Stimulated activated CD4-positive, alpha-beta T cell treated with anti-CD3 and anti-CD28 coated beads, TNF-alpha, amount 100 ng/mL, for 1 hour (primary cell): ENCODE results near the gene STRBP.
"Not testable (repeated sequence)": the region's sequence is repeated elsewhere in the genome, so short reads cannot be mapped to it uniquely, and the experiment has no call there.

Experiments used
- DNase-seq, 3 donors: peaks; one replicate each; pipeline ENCODE4 v3.0.0-alpha.2; 2020; ENCODE audit warnings: low read depth in 3 of 3, low spot score in 1 of 3

The STRBP gene

DNA sequence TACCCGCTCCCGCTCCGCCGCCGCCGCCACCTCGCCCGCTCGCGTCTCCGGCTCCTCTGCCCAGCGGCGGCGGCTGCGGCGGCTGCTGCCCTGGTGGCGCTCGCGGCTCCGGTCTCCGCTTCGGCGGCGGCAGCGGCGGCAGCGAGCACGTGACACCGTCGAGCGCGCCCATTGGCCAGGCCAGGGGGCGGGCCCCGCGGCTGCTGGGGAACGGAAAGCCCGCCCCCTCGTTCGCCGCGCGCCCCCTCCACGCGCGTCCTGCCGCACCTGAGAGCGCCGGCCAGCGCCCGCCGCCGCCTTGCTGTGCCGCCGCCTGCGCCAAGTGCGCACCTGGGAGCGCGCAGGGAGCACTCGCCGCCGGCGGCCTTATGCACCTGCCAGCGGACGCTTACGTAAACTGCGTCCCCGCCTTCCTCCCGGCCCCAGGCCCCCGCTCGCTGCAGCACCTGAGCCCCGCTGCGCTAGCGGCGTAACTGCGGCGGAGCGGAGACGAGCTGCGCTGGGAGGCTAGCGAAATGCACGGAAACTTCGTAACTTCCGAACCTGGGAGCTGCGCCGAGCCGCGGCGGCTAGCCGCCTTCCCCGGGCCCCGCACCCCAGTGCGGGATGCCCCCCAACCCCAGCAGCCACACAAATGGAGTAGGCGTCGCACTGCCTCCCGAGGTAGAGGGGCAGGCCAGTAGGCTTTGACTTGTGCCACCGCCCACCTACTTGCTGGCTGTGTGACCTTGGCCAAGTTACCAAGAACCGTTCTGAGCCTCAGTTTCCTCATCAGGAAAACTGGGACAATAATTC is at the start of gene STRBP:
Gene STRBP, minus strand, starts transcription at position 122 of the 795 bp plus-strand sequence. CDS start 84,452 bp downstream, outside the sequence.
- peak; percentile 80 to 88 (median 88) for DNase-seq

DNA sequence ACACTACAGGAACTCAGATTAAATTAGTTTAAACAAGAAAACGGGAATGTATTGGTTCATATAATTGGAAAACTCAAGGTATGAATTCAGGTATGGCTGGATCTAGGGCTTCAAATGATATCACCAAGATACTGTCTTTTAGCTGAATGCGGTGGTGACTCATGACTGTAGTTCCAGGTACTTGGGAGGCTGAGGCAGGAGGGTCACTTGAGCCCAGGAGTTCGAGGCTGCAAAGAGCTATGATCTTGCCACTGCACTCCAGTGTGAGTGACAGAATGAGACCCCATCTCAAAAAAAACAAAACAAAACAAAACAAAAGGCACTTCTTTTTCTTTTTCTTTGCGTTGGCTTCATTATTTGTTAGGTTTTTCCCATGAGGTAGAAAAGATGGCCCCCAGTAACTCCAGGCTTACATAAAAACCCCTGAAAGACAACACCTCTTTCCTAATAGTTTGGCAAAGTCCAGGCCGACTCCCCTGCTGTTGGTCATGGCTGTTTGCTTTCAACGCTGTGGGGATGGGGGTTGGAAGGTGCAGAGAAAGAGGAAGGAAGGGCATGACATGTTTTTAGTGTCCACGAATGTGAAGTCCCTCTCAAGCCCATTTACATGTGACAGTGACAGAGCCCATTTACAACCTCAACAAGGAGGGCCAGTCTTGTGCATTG is 47.8 kb upstream of the STRBP start:
- DNase-seq: no peak

DNA sequence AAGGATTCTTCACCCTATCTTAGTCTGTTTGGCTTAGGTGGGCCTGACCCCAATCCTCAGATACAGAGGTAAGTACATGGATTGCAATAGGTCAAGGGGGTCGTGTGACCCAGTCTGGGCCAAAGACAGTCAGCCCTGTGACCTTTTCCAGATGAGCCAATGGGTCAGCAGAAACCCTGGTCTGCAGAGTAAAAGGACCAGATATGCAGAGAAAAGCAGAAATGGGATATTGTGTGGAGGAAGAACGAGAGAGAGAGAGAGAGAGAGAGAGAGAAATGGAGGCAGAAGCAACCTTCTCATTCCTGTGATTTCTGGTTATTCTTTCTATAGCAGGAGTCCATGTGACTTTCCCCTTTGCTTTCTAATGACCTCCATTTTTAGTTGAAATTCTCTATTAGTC is 47.2 kb upstream of the STRBP start:
- no peak for DNase-seq

DNA sequence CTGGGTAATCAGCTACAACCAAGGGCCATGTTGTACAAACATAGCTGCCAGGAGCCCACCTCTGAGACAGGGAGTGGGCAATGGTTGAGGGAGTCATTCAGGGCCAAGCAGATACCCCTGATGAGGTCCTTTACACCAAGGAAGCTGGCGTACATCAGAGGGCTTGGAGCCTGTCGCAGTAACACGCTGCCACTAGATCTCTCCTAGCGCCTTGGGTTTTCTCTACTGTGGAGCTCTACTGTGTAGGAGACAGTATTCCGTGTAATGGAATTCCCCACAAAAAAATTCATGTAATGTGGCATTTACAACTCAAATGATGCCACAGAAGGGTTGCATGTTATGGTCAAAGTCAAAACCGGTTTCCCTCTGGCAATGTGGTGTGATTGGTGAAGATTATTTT is 46.2 kb upstream of the STRBP start:
- DNase-seq: no peak

DNA sequence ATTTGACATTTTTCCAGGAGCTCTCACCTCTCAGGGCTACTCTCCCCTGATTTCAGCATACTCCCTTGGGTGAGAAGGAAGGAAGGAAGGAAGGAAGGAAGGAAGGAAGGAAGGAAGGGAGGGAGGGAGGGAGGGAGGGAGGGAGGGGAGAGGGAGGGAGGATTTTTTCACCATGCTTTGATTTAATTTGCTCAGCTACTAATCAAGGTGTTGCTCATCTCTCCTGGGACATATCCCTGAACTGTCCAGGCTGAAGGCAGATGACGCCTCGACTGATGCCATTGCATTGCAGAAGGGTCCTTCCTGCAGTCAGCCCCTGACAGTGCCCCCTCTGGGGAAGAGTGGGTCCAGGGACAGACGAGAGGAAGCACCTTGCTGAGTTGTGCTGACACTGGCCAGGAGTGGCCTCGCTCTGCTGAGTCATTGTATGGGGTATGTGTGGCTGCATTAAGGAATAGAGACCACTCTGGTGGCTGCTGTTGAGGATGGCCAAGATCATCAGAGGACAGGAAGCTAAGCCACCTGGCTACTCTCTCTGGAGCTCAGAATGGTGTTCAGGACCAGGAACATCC is 44.0 kb upstream of the STRBP start:
- no peak for DNase-seq

DNA sequence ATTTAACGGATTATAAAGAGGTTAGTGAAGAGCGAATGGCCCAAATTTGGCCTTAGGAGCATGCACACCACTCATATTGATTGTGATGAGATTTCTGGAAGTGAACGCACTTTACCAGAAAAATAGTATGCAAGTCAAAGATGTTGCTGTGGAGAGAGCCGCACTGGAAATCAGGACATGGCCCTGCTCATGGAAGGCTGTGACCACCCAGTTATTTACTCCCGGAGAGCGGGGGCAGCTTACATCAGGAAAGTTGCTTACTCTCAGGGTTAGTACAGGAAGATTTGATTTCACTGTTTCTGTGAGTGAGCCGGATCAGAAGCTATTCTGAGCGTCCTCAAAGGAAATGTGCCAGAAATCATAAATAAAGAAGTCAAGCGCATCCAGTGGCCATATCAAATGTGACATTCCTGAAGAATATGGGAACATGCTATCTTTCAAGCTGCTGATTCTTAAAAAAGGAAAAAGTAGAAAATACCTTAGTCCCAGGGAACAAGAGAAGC is 42.9 kb upstream of the STRBP start:
- no peak for DNase-seq

DNA sequence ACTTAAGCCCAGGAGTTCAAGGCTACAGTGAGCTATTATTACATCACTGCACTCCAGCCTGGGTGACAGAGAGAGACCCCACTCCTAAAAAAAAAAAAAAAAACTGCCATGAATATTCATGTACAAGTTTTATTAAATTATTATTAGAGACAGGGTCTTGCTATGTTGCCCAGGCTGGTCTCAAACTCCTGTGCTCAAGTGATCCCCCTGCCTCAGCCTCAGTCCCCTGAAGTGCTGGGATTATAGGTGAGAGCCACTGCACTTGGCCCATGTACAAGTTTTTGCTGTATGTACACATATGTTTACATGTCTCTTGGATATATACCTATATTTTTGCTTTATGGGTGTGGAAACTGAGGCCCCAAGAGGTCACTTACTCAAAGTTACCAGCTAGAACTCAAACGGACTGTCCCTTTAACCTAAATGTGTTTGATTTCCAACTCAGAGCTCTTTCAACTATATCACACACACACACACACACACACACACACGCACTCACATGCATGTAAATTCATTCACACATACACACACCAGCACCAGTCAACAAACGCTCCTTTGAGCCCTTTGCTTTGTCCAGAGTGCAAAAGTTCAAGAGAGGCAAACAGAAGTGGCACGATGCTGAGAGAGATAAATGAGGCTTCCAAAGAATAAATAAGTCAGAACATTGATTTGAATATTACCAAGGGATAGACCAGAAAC is 42.3 kb upstream of the STRBP start:
- no peak for DNase-seq

DNA sequence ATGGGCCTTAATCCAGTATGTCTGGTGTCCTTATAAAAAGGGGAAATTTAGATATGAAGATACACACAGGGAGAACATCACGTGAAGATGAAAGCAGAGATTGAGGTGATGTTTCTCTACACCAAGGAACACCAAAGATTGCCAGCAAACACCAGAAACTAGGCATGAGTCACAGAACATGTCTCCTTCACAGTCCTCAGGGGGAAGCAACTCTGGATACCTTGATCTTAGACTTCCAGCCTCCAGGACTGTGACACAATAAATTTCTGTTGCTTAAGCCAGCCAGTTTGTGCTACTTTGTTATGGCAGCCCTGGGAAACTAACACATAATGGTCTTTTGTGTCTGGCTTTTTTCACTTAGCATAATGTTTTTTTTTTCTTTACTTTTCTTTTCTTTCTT is 41.2 kb upstream of the STRBP start:
- no peak for DNase-seq

DNA sequence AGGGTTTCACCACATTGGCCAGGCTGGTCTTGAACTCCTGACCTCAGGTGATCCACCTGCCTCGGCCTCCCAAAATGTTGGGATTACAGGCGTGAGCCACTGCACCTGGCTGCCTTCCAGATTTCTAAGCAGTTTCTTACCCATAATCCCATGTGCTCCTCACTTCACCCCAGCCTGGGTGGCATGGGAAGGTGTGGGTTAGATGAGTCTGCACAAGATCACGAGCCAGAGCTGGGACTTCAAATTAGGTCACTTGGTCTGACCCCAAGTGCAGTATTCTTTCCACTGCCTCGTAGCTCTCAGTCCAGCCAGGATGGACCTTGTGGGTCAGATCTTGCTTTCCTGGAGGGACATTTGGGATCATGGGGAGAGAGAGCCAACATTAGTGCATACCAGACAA is 37.5 kb upstream of the STRBP start:
- DNase-seq: no peak

DNA sequence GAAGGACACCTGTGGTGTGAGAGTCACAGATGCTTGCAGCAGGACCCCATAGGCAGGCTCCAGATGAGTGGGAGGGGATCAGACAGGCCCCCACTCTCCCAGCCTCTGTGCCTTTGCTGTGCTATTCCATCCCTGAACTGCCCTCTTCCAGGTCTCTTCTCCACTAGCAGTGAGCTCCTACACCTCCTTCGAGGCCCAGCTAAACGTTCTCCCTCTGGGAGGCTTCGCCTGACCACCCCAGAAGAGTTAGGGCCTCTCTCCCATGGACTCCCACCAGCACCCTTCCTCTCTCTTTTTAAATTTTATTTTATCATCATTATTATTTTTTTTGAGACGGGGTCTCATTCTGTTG is 35.9 kb upstream of the STRBP start:
- DNase-seq: no peak

DNA sequence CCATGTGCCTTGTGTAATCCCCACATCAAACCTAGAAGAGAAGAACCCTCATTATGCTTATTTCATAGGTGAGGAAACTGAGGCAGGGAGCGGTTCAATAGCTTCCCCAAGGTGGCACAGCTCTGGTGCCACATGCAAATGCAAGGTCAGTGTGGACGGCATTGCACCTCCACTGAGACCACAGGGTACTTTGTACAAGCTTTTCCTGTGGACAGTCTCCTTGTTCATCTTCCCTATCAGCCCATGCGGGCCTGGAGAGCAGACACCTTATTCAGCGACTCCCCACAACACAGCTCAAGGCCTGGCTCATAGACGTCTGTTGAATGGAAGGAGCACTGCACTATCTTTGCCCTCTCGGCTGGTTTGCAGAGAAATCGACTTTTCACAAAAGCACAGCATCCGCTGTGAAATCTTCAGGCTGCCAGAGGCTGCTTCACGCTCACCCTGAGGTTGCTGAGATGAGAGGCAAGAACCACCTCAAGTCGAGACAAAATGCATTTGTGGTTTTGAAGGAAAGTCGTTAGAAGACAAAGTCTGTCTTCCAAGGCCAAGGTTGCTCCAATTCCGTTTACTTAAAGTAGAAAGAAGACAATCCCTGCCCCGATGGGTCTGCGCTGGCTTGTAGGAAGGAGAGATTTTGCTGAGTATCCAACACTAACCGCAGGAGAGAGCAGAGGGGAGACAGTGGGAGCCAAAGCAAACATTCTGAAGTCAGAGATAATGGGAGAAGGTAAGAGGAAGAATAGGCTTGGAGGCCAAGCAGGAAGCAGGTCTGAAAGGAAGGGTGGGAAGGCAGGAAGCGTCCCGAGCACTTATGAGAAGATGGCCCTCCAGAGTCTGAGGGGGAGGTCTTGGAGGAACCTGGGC is 34.2 kb upstream of the STRBP start:
- DNase-seq: no peak

DNA sequence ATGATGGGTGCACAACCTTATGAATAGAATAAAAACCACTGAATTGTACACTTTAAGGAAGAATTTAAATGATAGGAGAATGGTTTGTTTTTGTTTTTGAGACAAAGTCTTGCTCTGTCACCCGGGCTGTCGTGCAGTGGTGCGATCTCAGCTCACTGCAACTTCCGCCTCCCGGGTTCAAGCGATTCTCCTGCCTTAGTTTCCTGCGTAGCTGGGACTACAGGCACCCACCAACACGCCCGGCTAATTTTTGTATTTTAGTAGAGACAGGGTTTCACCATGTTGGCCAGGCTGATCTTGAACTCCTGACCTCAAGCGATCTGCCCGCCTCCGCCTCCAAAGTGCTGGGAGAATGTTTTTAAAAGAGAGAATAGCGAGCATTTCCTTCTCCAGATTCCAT is 33.5 kb upstream of the STRBP start:
- DNase-seq: not testable (repeated sequence)

DNA sequence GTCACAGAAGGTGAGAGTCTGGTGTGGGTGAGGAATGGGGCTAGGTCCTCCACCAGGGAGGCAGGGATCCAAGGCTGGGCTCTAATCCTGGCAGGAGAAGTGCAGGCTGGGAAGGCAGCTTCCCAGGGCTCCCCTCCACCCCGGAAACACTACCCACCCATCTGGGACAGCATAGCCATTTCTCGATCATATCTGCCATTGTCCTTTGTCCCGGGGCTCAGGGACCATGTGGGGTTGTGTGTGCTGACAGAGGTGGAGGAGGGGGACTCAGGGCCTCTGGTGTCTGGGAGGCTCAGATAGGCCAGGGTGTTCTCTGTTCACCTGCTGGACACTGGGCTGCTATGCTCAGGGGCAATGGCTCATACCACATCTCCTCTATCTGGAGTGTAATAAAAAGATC is 32.2 kb upstream of the STRBP start:
- DNase-seq: no peak

DNA sequence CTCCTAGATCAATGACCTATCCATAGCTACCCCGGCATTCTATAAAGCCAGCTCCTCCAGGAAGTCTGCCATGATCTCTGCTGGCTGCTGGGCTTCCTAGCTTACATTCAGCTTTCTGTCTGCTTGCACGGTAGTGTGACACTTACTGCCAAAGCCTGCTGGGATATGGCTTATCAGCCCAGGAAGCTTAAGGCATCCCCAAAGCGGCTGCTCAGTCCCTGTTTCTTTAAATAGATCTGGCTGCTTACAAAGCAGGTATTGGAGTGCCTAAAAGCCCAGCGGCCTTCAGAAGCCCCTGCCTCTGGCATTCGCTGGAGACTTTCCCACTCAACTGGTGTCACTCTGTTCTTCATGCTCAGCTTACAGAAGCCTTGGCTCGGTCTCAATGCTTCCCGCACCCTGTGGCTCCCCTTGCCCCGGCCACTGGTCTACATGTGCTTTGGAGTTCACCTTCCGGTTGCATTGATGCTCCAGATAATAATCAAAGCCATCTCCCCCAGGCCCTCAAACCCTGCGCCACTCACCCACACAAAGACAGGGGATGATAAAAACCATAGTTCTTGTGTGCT is 31.3 kb upstream of the STRBP start:
- no peak for DNase-seq

DNA sequence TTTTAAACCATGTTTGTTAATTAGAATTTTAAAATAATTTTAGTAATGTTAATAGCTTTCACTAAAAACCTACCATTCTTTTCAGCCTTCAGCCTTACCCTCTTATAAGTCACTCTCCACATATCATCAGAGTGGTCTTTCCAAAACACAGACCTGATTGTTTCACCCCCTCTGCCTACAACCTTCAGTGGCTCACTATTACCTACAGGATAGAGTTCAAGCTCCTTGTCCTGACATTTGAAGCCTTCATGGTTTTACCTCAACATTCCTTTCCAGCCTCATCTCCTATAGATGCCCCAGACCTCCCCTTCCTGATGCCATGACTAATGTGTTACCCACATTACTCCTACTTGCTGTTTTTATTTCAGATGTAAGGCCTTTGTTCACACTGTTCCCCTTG is 27.8 kb upstream of the STRBP start:
- no peak for DNase-seq

DNA sequence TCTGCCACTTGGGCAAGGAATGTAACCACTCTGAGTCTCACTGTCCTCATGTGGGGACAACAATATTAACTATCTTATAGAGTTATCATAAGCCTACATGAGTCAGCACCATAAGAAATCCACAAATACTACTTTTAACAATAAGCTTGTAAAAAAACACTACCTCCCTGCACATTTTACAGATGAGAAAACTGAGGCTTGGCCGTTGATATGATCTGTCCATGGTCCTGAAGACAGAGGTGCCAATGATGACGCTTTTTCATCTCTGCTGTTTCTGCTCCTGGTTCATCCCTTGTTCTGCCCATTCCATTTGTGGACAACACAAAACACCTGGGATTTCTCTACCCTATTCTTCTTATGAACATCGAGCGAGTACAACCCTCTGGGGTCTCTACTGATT is 23.4 kb upstream of the STRBP start:
- no peak for DNase-seq

DNA sequence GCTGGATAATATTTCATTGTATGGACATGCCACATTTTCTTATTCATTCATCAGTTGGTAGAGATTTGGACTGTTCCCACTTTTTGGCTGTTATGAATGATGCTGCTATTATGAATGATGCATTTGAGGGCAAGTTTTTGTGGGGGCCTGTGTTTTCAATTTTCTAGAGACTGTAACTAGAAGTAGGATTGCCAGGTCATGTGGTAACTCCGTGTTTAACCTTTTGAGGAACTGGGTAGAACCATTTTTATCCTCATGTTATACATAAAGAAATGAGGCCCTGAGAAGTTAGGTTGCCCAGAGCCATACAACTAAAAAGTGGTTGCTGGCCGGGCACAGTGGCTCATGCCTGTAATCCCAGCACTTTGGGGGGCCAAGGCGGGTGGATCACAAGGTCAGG is 22.4 kb upstream of the STRBP start:
- DNase-seq: no peak

DNA sequence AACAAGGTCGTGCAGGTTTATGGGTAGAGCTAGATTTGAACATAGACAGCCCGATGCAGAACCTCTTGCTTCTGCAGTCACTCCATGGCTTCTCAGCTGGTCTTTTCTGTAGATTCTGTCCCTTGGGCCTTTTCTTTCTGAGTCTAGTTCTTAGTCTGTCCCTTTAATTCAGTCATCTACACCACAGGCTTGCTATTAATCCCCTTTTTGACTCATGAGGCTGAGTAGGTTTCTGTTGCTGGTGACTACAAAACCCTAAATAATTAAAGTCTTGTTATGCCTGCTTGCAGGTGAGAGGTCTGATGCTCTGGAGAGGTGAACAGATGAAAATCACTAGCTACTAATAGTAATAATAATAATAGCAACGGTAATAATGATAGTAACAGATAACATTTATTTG is 19.3 kb upstream of the STRBP start:
- DNase-seq: no peak

DNA sequence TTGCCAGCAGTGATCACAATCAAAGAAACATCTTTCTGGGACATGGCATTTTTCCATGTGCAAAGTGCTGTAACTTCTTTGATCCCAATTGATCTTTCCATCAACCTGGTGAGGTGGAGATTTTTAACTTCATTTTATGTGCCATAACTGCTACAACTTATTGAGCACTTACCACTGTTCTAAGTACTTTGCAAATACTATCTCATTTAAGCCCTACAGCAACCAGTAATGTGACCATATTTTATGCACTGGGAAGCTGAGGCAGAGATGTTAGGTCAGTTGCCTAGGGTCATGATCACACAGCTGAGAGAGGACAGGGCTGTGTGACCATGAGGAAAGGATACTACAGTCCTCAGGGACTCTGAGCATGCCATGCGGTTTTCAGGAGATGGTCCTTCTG is 17.9 kb upstream of the STRBP start:
- DNase-seq: no peak

DNA sequence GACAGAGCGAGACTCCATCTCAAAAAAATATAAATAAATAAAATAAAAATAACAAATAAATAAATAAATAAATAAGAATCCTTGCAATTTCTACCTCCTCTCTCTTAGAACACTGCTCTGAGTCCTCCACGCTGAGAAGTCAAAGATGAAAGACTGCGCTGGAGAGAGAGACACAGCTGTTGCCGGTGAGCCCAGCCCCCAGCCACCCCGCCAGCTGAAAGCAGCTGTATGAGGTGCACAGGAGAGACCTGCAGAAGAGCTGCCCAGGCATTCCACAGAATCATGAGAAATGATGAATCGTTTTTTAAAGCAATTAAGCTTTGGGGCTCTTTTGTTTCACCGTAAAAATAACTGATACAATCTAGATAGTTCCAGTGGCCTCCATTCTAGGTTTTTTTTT is 16.3 kb upstream of the STRBP start:
- no peak for DNase-seq

DNA sequence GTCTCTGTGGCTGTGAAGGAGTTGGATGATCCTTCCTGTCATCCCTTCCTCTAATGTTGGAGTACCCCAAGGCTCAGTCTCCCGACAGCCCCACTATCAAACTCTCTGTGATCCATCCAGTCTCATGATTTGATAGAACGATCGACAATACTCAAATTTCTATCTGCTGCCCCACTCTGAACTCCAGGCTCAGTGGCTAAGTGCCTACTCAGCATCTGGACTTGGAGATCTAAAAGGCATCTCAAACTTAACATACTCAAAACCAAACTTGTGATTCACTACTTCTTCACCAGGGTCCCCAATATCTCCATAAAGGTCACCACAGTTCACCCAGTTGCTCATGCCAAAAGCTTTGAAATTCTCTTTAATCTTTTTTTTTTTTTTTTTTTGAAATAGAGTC is 15.1 kb upstream of the STRBP start:
- DNase-seq: no peak
